Stimulated activated naive CD8-positive, alpha-beta T cell treated with anti-CD3 and anti-CD28 coated beads, Interleukin-15, Interleukin-2, amounts not matched to agents 100 ng/mL and 50 ng/mL, for 24 hours (primary cell): ENCODE results near the gene HMCN2.

Experiments
- H3K27ac Mint-ChIP-seq: one replicate; pipeline ENCODE4 v1.8.0; 2021; ENCODE audit warnings: mild to moderate bottlenecking, mixed read lengths
- H3K27me3 Mint-ChIP-seq: one replicate; pipeline ENCODE4 v1.8.0; 2021; ENCODE audit warnings: mixed read lengths
- H3K36me3 Mint-ChIP-seq: one replicate; pipeline ENCODE4 v1.8.0; 2021; ENCODE audit warnings: low read depth, mixed read lengths
- H3K4me1 Mint-ChIP-seq: one replicate; pipeline ENCODE4 v1.8.0; 2021; ENCODE audit warnings: low read depth, mixed read lengths
- H3K4me3 Mint-ChIP-seq: one replicate; pipeline ENCODE4 v1.8.0; 2021; ENCODE audit warnings: mild to moderate bottlenecking, mixed read lengths
- H3K9me3 Mint-ChIP-seq: one replicate; pipeline ENCODE4 v1.8.0; 2021; ENCODE audit warnings: mixed read lengths

The HMCN2 gene

DNA sequence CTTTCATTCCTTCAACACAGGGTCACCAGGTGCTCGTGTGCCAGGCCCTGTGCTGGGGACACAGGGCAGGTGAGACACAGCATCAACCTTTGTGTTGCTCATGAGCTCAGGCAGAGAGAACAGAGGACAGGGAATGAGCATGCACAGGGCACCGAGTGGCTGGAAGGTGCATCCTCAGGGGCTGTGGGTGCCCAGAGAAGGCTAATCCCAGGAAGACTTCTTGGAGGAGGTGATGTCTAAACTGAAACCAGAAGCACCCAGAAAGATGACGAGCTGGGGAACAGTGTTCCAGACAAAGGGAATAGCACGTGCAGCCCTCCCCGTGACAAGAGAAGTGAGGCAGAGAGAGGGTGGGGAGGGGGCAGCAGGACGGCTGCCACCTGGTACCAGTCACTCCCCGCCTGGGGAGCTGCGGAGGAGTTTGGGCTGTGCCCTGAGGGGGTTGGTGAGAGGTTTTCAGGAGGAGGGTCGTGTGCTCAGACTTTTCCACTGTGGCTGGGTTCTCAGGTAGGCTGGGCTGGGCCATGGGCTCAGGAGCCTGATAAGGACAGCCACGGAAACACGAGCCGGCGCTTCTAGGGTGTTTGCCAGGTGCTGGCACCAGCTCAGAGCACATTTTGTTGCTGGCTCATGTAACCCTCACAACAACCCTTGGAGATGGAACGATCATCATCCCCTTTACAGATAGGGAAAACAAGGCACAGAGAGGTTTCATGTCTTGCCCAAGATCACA lies 46.0 kb downstream of the HMCN2 start:
- peaks cover 14% of the 10 kb centered on the region for H3K27me3 Mint-ChIP-seq
- no peaks in the 10 kb centered on the region for H3K9me3 Mint-ChIP-seq
- no peaks in the 10 kb centered on the region for H3K4me1 Mint-ChIP-seq
- H3K4me3 Mint-ChIP-seq, result no peak overlapping the region
- no peak overlapping the region for H3K27ac Mint-ChIP-seq
- H3K36me3 Mint-ChIP-seq, result no peaks in the 10 kb centered on the region

DNA sequence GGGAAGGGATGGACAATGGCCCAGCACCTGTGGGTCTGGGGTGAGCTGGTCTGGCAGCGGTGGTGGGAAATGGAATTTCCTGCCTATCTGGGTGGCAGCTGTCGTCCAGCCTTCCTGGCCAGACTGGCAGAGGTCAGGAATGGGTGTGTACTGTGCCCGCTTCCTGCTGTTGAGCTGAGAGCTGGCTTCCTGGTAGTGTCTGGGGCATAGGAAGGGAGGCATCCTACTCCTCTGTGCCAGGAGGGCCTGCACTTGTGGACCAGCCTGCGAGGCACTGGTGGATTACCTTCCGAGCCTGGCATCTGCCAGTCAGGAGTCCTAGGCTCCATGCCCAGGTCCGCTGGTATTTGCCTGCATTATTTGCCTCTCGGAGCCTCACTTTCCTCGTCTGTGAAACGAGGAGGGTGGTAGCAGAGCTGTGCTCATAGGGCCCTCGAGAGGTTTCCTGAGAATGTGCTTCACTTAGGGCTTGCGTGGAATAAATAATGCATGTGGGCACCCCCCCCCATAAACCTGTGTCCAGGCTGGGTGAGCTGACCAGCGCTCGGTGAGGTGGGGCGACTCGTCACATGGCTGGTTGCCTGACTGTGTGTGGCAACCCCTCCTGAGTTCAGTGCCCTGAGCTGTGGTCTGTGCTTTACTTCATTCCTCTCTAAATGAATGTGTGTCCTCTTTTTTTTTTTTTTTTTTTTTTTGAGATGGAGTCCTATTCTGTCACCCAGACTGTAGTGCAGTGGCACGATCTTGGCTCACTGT lies 47.7 kb downstream of the HMCN2 start:
- H3K9me3 Mint-ChIP-seq, result no peaks in the 10 kb centered on the region
- peaks cover 21% of the 10 kb centered on the region for H3K27me3 Mint-ChIP-seq
- H3K4me3 Mint-ChIP-seq, result no peak overlapping the region
- no peak overlapping the region for H3K27ac Mint-ChIP-seq
- no peaks in the 10 kb centered on the region for H3K4me1 Mint-ChIP-seq
- no peaks in the 10 kb centered on the region for H3K36me3 Mint-ChIP-seq

DNA sequence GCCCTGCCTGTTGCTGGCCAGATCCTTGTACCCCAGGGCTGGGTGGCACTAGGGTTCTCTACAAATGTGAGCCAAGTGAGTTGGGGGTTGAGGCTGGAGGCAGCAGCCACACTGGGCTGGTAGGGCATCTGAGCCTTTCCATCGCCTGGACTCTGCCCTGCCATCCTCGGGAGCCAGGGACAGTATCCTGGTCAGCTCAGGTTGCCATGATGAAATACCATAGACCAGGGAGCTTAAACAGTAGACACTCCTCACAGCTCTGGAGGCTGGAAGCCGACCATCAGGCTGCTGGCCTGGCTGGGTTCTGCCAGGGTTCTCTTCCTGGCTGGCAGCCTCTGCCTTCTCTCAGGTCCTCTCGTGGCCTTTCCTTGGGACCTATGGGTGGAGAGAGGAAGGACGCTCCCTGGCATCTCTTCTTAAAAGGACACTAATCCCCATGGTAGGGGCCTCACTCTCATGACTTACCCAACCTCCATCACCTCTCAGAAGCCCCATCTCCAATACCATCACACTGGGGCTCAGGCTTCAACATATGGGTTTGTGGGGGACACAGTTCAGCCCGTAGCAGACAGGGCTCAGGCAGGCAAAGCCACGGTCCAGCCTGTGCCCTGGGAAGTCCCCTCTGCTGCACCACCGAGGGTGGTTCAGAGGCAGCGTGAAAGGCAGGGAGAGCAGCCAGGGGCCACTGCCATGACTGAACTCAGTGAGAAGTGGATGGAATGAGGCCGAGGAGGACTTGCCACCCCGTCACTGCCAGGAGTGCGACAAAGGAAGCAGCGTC lies 50.1 kb downstream of the HMCN2 start:
- Mint-ChIP-seq H3K27me3 (peaks cover 26% of the 10 kb centered on the region), H3K9me3 (no peaks in the 10 kb centered on the region), H3K36me3 (no peaks in the 10 kb centered on the region), H3K27ac (no peak overlapping the region), H3K4me1 (no peaks in the 10 kb centered on the region), H3K4me3 (no peak overlapping the region)

DNA sequence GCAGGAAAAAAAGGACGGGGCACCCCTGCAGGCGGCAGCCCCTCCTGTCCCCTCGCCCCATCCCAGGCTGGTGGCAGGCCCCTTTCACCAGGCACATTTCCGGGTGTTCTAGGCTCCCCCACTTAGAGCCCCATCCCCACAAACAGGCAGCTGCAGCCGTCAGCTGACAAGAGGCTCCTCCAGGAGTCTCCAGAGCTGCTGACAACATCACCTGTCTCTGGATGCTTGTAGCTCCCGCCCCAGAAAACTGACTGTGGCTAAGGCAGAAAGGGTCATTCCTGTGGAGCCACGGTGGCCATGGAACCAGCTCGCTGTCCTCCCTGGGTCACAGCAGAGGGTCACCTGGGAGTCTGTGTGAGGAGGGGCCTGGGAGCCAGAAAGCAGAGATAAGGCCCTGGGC lies 50.9 kb downstream of the HMCN2 start:
- no peak overlapping the region for H3K27ac Mint-ChIP-seq
- H3K4me3 Mint-ChIP-seq, result no peak overlapping the region
- peaks cover 34% of the 10 kb centered on the region for H3K27me3 Mint-ChIP-seq
- H3K9me3 Mint-ChIP-seq, result no peaks in the 10 kb centered on the region
- H3K4me1 Mint-ChIP-seq, result no peaks in the 10 kb centered on the region
- H3K36me3 Mint-ChIP-seq, result no peaks in the 10 kb centered on the region

DNA sequence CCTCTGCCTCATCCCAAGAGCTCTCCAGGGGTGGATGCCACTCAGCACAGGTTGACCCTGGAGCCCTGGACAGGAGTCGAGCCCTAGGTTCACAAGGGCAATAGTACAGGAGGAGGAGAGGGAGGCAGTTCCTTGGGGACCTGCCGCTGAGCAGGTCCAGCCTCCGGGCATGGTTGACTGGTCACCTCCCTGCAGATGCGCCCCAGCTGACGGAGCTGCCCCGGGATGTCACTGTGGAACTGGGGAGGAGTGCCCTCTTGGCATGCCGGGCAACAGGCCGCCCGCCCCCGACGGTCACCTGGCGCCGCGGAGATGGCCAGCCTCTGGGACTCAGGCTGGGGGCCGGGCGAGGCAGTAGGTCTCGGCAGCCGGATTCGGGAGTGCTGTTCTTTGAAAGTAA lies 53.7 kb downstream of the HMCN2 start:
- no peaks in the 10 kb centered on the region for H3K9me3 Mint-ChIP-seq
- peaks cover 52% of the 10 kb centered on the region for H3K27me3 Mint-ChIP-seq
- no peak overlapping the region for H3K4me3 Mint-ChIP-seq
- H3K36me3 Mint-ChIP-seq, result no peaks in the 10 kb centered on the region
- no peaks in the 10 kb centered on the region for H3K4me1 Mint-ChIP-seq
- H3K27ac Mint-ChIP-seq, result no peak overlapping the region

DNA sequence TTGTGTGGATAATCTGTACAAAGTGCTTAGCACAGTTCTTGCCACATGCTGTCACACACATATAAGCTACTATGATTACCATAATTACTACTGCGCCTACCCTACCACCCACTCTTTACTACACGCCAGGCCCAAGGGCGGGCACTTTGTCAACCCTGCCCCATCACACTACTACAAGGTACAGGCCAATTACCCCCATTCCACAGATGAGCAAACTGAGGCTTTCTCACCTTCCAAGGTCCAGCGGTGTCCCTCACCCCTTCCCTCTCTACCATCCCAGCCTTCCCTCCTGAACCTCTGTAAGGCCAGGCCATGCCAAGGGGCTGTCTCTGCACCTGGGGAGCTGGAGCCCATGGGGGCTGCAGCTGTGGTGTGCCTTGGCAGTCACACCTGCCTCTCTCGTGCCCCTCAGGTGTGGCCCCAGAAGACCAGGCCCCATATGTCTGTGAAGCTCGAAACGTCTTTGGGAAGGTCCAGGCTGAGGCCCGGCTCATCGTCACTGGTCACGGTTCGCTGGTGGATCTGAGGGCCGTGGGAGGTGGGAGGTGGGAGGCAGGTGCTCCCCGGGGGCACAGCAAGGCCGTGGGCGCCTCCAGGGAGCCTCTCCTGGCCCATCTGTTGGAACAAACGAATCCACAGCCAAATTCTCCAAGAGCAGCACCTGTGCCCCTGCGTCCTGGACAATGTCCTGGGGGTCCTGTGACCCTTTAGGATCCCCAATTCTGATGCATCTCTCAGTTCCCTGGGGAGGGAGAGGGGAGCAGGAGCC lies 54.6 kb downstream of the HMCN2 start:
- Mint-ChIP-seq H3K4me1 (no peaks in the 10 kb centered on the region), H3K4me3 (no peak overlapping the region), H3K27me3 (peaks cover 52% of the 10 kb centered on the region), H3K36me3 (no peaks in the 10 kb centered on the region), H3K27ac (no peak overlapping the region), H3K9me3 (no peaks in the 10 kb centered on the region)

DNA sequence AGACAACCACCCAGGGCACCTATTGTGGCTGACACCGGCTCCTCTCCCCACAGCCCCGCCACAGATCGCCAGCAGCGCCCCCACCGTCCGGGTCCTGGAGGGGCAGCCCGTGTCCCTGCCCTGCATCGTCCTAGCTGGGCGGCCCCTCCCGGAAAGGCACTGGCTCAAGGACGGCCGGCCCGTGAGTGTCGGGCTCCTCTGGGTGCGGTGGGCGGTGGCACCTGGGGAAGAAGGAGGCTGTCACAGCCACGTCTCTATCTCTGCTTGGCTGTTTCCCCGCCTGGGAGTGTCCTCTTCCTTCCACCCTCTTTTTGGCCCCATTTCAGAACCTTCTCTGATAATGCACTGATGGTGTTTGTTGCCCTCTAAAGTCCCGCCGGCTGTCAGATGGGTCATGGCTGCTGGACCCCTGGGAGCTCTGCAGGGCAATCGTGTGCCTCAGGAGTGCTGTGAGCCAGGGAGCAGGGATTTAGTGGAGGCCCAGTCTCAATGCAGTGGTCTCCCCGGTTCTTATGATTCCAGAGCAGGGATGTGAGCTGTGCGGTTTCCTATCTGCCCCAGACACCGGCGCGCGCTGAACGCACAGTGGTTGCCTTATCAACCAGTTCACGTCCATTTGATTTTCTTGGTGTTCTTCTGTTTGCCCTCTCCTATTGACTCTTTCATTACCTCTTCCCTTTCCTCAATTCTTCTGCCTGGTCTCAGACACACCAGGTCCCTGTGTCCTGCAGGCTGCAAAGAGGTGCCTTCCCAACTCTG lies 55.3 kb downstream of the HMCN2 start:
- no peak overlapping the region for H3K27ac Mint-ChIP-seq
- no peaks in the 10 kb centered on the region for H3K9me3 Mint-ChIP-seq
- no peaks in the 10 kb centered on the region for H3K36me3 Mint-ChIP-seq
- H3K4me3 Mint-ChIP-seq, result no peak overlapping the region
- peaks cover 49% of the 10 kb centered on the region for H3K27me3 Mint-ChIP-seq
- H3K4me1 Mint-ChIP-seq, result no peaks in the 10 kb centered on the region

DNA sequence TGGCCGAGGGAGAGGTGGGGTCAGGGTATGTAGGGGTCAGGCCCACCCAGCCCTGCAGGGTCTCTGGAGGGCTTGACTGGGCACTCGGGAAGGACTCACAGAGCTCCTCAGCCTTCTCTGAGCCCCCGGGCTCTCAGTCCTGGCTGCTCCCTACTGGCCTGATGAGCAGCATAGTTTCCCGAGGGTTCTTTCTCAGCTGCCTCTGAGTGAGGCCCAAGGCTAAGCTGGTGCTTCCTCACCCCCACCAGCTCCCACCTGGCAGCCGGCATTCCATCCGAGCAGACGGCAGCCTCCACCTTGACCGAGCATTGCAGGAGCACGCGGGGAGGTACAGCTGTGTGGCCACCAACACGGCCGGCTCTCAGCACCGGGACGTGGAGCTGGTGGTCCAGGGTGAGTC lies 56.0 kb downstream of the HMCN2 start:
- H3K4me1 Mint-ChIP-seq, result no peaks in the 10 kb centered on the region
- H3K36me3 Mint-ChIP-seq, result no peaks in the 10 kb centered on the region
- H3K9me3 Mint-ChIP-seq, result no peaks in the 10 kb centered on the region
- peaks cover 53% of the 10 kb centered on the region for H3K27me3 Mint-ChIP-seq
- no peak overlapping the region for H3K27ac Mint-ChIP-seq
- no peak overlapping the region for H3K4me3 Mint-ChIP-seq

DNA sequence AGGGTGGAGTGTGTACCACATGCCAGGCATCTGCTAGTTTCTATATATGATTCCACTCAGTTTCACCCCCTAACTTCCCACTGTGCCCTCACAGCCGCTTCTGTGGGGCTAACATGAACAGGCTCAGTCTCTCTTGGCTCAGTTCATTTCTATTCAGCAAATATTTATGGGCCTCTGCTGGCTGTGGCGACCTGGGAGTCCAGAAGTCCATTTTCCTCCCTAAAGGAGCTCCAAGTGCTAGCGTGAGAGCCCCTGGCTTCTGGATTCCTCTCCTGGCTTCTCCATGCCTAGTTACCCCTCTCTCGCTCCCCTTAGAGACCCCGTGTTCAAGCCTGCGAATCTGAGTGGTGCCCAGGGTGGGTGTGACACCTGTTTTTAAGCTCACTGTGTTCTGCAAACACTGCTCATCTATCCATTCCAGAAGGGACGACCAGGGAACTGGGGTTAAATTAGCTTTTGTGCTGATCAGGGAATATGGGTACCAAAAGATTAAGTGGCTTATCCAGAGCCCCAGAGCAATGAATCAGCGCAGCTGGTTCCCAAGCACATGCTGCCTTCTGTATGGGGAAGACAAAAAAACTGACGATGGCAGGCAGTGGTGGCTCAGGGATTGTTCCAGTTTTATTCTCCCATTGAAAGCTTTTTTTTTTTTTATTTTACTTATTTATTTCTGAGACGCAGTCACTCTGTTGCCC lies 57.6 kb downstream of the HMCN2 start:
- Mint-ChIP-seq H3K36me3 (no peaks in the 10 kb centered on the region), H3K9me3 (no peaks in the 10 kb centered on the region), H3K27me3 (peaks cover 46% of the 10 kb centered on the region), H3K4me3 (no peak overlapping the region), H3K4me1 (no peaks in the 10 kb centered on the region), H3K27ac (no peak overlapping the region)

DNA sequence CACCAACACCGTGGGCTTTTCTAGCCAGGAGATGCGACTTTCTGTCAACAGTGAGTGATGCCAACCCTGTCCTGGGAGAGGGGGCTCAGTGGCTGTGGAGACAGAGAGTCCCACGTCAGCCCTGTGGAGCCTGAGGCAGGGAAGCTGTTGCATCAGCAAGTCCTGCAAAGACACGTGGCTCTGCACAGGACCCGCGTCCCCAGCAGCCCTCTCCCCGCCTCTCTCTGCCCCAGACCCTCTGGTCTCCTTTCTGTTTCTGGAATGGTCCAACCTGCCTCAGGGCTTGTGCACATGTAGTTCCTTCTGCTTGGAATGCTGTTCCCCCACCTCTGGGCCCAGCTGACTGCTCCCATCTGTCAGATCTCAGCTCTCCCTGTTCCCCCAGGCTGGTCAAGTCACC lies 60.4 kb downstream of the HMCN2 start:
- peaks cover 52% of the 10 kb centered on the region for H3K27me3 Mint-ChIP-seq
- no peak overlapping the region for H3K27ac Mint-ChIP-seq
- H3K36me3 Mint-ChIP-seq, result no peaks in the 10 kb centered on the region

DNA sequence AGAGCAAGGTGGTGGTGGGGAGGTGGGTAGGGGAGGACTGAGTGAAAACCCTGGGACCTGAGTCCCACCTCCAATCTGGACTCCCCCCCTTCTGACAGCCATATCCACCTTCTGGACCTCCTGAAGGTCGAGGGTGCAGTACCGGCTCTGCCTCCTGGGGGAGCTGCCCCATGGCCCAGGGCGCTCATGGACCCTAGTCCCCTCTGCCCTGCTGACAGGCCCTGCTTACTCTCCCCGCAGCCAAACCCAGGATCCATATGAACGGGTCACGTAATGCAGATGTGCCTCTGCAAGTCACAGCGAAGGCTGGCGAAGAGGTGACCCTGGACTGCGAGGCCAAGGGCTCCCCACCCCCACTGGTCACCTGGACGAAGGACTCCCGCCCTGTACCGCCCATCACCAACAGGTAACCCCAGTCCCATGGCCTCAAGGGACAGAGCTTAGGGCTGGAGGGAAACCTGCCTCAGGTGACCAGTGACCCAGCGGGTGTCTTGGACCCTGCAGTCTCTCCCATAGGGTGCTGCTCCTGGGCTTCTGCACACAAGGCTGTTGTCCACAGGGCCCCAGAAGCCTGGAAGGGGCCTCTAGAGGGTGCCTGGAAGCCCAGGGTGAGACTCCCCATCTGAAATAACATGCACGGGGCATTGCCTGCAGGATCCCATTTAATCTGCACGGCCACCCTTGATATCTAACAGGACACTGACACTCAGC lies 61.7 kb downstream of the HMCN2 start:
- no peak overlapping the region for H3K4me3 Mint-ChIP-seq
- no peaks in the 10 kb centered on the region for H3K9me3 Mint-ChIP-seq
- no peaks in the 10 kb centered on the region for H3K36me3 Mint-ChIP-seq
- H3K27ac Mint-ChIP-seq, result no peak overlapping the region
- H3K27me3 Mint-ChIP-seq, result peaks cover 43% of the 10 kb centered on the region
- no peaks in the 10 kb centered on the region for H3K4me1 Mint-ChIP-seq

More for the DNA sequence above, 60.4 kb downstream of the HMCN2 start:
- no peak overlapping the region for H3K4me3 Mint-ChIP-seq
- no peaks in the 10 kb centered on the region for H3K4me1 Mint-ChIP-seq
- H3K9me3 Mint-ChIP-seq, result no peaks in the 10 kb centered on the region

DNA sequence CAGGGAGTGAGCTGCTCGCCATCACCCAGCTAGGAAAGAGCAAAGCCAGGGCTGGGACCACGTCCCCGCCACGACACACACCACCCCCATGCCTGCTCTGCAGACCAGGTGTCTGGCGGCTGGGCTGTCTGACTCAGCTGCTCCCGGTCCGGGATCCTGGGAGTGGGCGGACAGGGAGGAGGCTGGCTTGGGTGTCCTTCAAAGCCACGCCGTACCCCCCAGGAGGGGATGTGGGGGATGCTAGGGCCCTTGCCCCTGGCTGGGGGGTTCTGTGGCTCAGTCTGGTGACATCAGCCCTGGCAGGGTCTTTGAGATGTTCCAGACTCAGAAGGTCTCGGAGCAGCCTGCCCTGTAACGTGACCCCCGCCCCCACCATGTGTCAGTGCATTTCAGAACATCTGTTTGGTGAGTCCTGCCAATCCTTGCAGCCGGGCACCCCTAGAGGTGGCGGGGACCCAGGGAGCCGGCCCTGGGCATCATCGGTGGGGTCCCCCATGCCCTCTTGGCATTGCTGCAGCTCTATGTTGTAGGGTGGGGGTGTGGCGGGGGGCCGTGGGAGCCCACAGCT lies 62.3 kb downstream of the HMCN2 start:
- H3K4me3 Mint-ChIP-seq, result no peak overlapping the region
- peaks cover 41% of the 10 kb centered on the region for H3K27me3 Mint-ChIP-seq
- no peaks in the 10 kb centered on the region for H3K9me3 Mint-ChIP-seq
- no peaks in the 10 kb centered on the region for H3K4me1 Mint-ChIP-seq
- H3K27ac Mint-ChIP-seq, result no peak overlapping the region
- no peaks in the 10 kb centered on the region for H3K36me3 Mint-ChIP-seq

DNA sequence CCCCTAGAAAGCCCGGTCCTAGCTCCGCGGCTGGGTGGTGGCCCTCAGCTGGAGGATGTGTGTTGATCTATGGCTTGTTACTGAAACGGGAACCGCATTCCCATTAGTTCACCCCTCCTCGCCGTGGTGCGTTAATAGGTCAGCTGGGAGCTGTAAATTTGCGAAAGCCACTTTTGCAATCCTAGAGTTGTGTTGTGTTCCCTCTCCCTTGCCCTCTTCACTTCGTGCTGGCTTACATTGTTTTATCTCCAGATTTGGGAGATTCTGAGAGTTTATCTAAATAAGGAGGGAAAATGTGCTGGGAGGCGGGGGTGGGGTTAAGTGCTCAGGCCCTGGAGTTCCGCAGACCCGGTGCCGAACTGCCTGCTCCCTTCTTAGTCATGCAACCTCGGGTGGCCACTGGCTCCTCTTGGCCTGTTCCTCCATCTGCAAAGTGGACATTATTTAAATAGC lies 62.8 kb downstream of the HMCN2 start:
- Mint-ChIP-seq H3K9me3 (no peaks in the 10 kb centered on the region), H3K27me3 (peaks cover 41% of the 10 kb centered on the region), H3K4me1 (no peaks in the 10 kb centered on the region), H3K4me3 (no peak overlapping the region), H3K27ac (no peak overlapping the region), H3K36me3 (no peaks in the 10 kb centered on the region)
